VCaP (cell line): ENCODE results near the gene RASAL2.
A peak's percentile ranks its signal among the peaks of the same experiment; 100 is the strongest.

Experiments used
- H3K27ac ChIP-seq: fragments of 450-650 bp; 2 replicates; pipeline ENCODE4 v1.5.1; 2017
- CTCF ChIP-seq: fragments of 450-650 bp; conservative IDR thresholded peaks from 2 replicates; pipeline ENCODE4 v1.5.1; 2017; ENCODE audit warnings: mild to moderate bottlenecking, moderate library complexity

The RASAL2 gene

DNA sequence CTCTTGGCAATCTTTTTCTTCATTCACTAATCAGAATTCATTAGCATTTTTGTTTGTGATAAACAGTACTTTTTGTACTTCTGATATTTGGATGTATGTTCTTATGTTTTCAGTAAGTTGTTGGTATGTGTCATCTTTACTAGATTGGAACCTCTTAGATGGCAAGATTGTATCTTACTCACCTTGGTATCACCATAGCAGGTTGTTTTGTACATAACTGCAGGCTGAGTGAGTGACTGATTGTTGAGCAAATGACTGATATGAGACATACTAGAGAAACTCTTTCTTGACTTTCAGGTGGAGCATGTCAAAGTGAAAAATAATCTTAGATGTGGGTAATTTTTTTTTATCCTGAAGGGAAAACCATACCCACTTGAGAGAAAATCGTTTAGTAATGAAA, 229.2 kb downstream of the RASAL2 start:
- no peak for TF ChIP-seq CTCF
- no peak overlapping the region for H3K27ac ChIP-seq

GRCh38 chr1:178324003-178324402, 230.1 kb downstream of the RASAL2 start:
- H3K27ac ChIP-seq = no peak overlapping the region
- no peak for TF ChIP-seq CTCF

GRCh38 chr1:178328728-178329127, 234.8 kb downstream of the RASAL2 start:
- peak overlapping the region; percentile 42 for H3K27ac ChIP-seq
- no peak for TF ChIP-seq CTCF

- H3K27ac ChIP-seq = peak overlapping the region; percentile 37; the same call in 1 of the 2 replicates
- no peak for TF ChIP-seq CTCF
Observed at GRCh38 chr1:178330153-178330552, 236.2 kb downstream of the RASAL2 start.

GRCh38 chr1:178330848-178331497, 237.1 kb downstream of the RASAL2 start:
- peak overlapping the region; percentile 37; the same call in 1 of the 2 replicates for H3K27ac ChIP-seq

GRCh38 chr1:178335426-178335825, 241.5 kb downstream of the RASAL2 start:
- H3K27ac ChIP-seq = no peak overlapping the region
- TF ChIP-seq CTCF = no peak

More at GRCh38 chr1:178330848-178331497, 237.1 kb downstream of the RASAL2 start:
- TF ChIP-seq CTCF = no peak

DNA sequence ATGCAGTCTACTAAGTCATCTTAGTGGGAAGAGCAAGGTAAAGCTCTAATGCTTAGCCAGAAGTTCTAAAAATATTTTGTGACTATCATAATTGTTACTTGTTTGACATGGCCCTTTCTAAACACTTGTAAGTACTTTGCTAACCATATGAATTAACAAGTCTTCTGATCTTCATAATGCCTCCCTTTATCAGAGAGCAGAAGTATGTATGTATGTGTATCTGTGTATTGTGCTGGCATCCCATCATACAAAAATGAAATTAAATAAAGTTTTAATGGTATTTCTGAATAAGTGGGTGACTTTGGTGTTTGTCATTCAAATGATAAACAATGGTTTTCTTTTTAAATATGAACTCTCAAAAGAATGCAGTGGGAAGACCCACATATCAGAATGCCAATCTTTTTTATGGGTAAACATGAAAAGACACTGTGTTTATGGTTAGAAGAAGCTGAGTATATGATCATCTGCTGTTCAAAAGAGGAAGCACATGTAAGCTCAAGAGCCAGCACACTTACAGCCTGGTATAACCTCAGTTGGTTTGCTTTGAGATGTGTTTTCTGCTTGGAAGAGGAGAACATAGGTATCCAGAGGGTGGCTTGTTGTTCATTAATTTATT, 243.3 kb downstream of the RASAL2 start:
- H3K27ac ChIP-seq = peak overlapping the region; percentile 85
- TF ChIP-seq CTCF = 0 out of 2 replicates have a peak, but pooled peaks have one; percentile 16
